Superior temporal gyrus (tissue), 1 donor: ENCODE measurements around the gene CKM.
A peak's percentile ranks its signal among the peaks of the same experiment; 100 is the strongest.

Experiments used
- DNase-seq: peaks from one replicate; pipeline ENCODE4 v3.0.0-alpha.2; 2016; ENCODE audit errors: extremely low spot score

CKM gene

GRCh38 chr19:45322744-45323281 lies at the start of gene CKM:
TSS of gene CKM (minus strand) at chr19:45322875. CDS start at chr19:45319713, 3,162 bp downstream.
- no peak for DNase-seq

GRCh38 chr19:45370410-45371204 lies 47.9 kb upstream of the CKM start, which contains the start of gene ERCC2:
TSS of gene ERCC2 (minus strand) at chr19:45370573. CDS start at chr19:45370540, 33 bp downstream.
- peak; percentile 99 for DNase-seq

- no peak for DNase-seq
Measured at GRCh38 chr19:45368737-45369340, 46.2 kb upstream of the CKM start.

GRCh38 chr19:45368127-45368526 lies 45.5 kb upstream of the CKM start:
- DNase-seq = no peak

- DNase-seq = no peak
Measured at GRCh38 chr19:45364696-45365095, 42.0 kb upstream of the CKM start.

- DNase-seq = no peak
Measured at GRCh38 chr19:45363861-45364459, 41.3 kb upstream of the CKM start.

- DNase-seq = no peak
Measured at GRCh38 chr19:45362291-45362690, 39.6 kb upstream of the CKM start.

- DNase-seq = no peak
Measured at GRCh38 chr19:45361608-45362007, 38.9 kb upstream of the CKM start.

GRCh38 chr19:45358213-45358792 lies 35.6 kb upstream of the CKM start:
- no peak for DNase-seq

- DNase-seq = no peak
Measured at GRCh38 chr19:45357445-45357783, 34.7 kb upstream of the CKM start.

- DNase-seq = no peak
Measured at GRCh38 chr19:45356760-45357444, 34.2 kb upstream of the CKM start.

- no peak for DNase-seq
Measured at GRCh38 chr19:45355910-45356309, 33.2 kb upstream of the CKM start.

GRCh38 chr19:45355402-45355801 lies 32.7 kb upstream of the CKM start:
- DNase-seq = no peak

GRCh38 chr19:45354241-45354842 lies 31.7 kb upstream of the CKM start:
- no peak for DNase-seq

- DNase-seq = no peak
Measured at GRCh38 chr19:45352914-45353796, 30.5 kb upstream of the CKM start.

GRCh38 chr19:45352471-45352870 lies 29.8 kb upstream of the CKM start:
- DNase-seq = no peak

GRCh38 chr19:45352062-45352461 lies 29.4 kb upstream of the CKM start:
- DNase-seq = no peak

GRCh38 chr19:45351401-45351952 lies 28.8 kb upstream of the CKM start:
- no peak for DNase-seq

GRCh38 chr19:45350477-45351058 lies 27.9 kb upstream of the CKM start:
- DNase-seq = no peak
